NCI-H1092 (cell line): Measurements from ENCODE around the gene HS1BP3.
A peak's percentile ranks its signal among the peaks of the same experiment; 100 is the strongest.

Experiments
- DNase-seq: peaks from one replicate; lab custom pipeline; 2025; lab: John Stamatoyannopoulos, UW

Gene HS1BP3

GRCh38 chr2:20663196-20664070, 12.5 kb upstream of the HS1BP3 start:
- no peak for DNase-seq

- DNase-seq, result no peak
These were observed 11.5 kb upstream of the HS1BP3 start for GRCh38 chr2:20662308-20662937.

GRCh38 chr2:20661421-20662307, 10.8 kb upstream of the HS1BP3 start:
- no peak for DNase-seq

GRCh38 chr2:20660506-20661420, 9.9 kb upstream of the HS1BP3 start:
- DNase-seq, result no peak

GRCh38 chr2:20657522-20658235, 6.8 kb upstream of the HS1BP3 start:
- DNase-seq, result no peak

GRCh38 chr2:20656561-20656960, 5.7 kb upstream of the HS1BP3 start:
- no peak for DNase-seq

GRCh38 chr2:20654535-20654813, 3.6 kb upstream of the HS1BP3 start:
- no peak for DNase-seq

GRCh38 chr2:20653695-20654534, 3.0 kb upstream of the HS1BP3 start:
- no peak for DNase-seq

- DNase-seq, result no peak
These were observed 2.0 kb upstream of the HS1BP3 start for GRCh38 chr2:20652673-20653575.

- DNase-seq, result no peak
These were observed 1.2 kb upstream of the HS1BP3 start for GRCh38 chr2:20652141-20652540.

- DNase-seq, result no peak
These were observed 817 bp upstream of the HS1BP3 start for GRCh38 chr2:20651731-20652099.

- DNase-seq, result peak; percentile 21
These were observed 463 bp downstream of the HS1BP3 start for GRCh38 chr2:20650393-20650876.

- DNase-seq, result no peak
These were observed 922 bp downstream of the HS1BP3 start for GRCh38 chr2:20649976-20650375.

GRCh38 chr2:20649576-20649975, 1.3 kb downstream of the HS1BP3 start:
- no peak for DNase-seq

GRCh38 chr2:20648831-20649230, 2.1 kb downstream of the HS1BP3 start:
- no peak for DNase-seq

- no peak for DNase-seq
These were observed 2.7 kb downstream of the HS1BP3 start for GRCh38 chr2:20648206-20648605.

- DNase-seq, result no peak
These were observed 3.2 kb downstream of the HS1BP3 start for GRCh38 chr2:20647738-20648137.

GRCh38 chr2:20647211-20647610, 3.7 kb downstream of the HS1BP3 start:
- DNase-seq, result no peak

GRCh38 chr2:20646446-20646845, 4.5 kb downstream of the HS1BP3 start:
- no peak for DNase-seq
